HG02973 (cell line): Measurements from ENCODE around the gene PKIG.

Experiments
- ATAC-seq: cut with Tn5 transposase; IDR thresholded peaks from one replicate; pipeline ENCODE4 v1.9.1; 2021; ENCODE audit warnings: moderate library complexity; ENCODE audit not compliant: unreplicated experiment

PKIG gene

DNA sequence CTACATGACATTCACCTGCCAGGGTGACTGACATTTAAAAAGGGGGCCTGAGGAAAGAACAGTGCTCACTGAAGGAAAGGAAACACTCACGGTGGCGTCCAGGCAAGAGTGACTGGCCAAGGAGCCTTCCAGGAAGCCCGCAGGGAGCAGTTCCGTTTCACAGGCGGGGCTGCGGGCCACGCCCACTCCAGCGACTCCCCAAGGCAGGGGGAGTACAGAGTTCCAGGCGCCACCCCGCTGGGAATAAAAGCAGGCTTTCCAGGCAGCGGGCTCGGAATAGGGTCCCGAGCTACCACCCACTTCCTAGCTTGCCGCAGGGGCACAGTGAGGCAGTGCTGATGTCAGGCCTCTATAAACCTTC is 34.2 kb downstream of the PKIG start:
- ATAC-seq = no peak

GRCh38 chr20:44618318-44618731 is 35.9 kb downstream of the PKIG start:
- ATAC-seq = no peak

DNA sequence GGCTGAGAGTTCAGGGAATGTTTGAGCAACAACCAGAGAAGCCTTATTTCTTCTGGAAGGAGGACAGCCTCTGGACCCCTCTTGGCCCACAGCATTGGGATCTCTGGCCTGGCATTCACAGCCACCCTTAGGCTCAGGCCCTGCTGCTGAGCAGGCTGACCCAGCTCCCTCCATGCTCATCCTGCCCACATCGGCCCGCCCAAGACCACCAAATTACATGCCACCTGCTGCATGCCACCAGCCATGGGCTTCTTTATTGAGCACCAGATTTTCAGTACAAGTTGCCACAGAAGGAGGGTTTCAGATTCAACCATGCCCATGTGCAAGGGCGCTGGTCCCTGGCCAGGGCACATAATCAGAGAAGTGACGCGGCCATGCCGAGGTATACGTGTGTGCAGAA is 36.9 kb downstream of the PKIG start:
- no peak for ATAC-seq

- ATAC-seq = no peak
Measured at GRCh38 chr20:44620030-44620429, 37.7 kb downstream of the PKIG start.

DNA sequence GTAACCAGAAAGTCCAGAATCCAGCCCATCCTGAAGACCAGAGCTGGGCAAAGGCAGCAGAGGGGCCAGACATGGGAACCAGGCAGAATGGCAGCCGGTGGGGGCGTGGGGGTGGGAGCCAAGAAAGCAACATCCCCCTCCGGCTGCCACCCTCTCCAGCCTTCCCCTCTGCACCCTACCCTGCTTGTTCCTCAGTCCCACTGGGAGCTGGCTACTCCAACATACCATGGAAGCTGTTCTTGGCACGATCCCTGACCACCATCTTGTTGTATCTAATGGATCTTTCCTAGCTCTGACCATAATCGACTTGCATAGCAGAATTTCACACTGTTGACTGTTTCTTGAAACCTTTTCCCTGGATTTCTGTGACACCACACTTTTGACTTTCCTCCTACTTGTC is 38.9 kb downstream of the PKIG start:
- ATAC-seq = no peak

- no peak for ATAC-seq
Measured at GRCh38 chr20:44621939-44622338, 39.6 kb downstream of the PKIG start.

DNA sequence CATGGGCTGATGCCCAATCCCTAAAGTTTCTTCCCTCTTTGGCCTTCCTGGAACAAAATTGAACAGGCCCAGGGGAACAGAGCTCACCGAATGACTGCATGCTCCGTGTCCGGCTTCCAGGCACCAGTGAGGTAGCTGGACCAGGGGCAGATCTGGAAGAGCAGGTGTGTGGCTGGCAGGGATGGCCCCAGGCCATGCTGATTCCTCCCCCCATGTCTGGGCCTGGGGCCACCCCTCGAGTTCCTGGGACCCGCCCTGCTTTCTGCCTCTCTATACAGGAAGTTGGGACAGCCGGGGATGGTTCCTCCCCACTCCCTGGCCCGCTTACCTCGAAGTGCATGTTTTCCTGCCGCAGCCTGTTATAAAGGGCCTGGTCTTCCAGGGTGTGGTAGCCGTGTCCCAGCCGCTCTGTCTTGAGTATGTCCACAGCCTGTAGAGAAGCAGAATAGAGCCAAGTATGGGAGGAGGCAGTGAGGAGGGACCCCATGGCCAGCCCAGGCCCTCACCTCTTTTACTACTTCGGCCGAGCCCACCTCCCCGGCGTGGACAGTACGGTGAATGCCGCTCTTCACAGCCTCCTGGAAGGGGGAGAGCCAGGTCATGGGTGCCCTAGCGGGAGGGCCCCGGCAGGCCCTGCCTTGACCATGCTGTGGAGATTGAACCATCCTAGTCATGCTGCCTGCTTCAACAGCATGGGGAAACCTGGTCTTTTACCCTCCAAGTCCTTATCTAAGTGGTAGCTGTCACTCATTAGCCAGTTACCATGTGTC is 40.3 kb downstream of the PKIG start:
- no peak for ATAC-seq

DNA sequence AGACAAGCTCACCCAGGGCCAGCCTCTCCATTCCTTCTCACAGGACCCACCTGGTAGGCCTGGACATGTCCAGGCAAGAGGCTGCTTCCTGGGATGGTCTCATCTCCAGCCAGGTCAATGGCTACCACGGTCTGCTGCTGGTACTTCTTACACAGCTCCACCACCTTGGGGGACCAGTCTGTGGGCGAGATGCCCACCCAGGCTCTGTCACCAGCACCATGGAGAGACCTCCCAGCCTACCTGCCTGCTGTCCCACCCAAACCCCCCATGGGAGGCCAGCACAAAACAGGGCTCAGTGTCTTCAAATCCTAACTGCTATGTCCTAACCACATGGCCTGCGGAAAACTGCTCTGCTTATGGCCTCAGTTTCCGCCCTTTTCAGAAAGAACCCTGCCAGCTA is 41.8 kb downstream of the PKIG start:
- no peak for ATAC-seq

DNA sequence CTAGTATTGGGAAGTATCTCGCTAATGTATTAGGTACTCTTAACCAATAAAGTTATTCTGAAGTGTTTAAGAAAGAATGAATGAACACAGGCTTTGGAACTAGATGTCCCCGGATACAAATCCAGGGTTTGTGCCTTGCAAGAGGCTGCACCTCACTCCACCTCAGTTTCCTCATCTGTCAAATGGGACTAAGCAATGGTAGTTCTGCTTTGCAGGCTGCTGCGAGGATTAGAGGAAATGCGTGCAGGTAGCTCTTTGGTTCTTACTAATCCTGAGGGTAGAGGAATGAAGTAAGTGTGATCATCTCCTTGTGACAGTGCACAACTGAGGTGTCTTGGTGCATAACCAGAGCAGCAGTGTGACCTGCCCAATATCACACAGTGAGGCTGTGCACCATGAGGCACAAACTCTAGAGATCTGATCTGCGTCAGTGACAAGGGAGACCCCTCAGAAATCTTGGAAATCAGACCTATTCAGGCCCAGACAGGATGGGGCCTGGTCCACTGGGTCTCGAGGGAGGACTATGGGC is 42.4 kb downstream of the PKIG start:
- no peak for ATAC-seq

- ATAC-seq = no peak
Measured at GRCh38 chr20:44625361-44625760, 43.0 kb downstream of the PKIG start.

GRCh38 chr20:44626278-44626677 is 43.9 kb downstream of the PKIG start:
- no peak for ATAC-seq

DNA sequence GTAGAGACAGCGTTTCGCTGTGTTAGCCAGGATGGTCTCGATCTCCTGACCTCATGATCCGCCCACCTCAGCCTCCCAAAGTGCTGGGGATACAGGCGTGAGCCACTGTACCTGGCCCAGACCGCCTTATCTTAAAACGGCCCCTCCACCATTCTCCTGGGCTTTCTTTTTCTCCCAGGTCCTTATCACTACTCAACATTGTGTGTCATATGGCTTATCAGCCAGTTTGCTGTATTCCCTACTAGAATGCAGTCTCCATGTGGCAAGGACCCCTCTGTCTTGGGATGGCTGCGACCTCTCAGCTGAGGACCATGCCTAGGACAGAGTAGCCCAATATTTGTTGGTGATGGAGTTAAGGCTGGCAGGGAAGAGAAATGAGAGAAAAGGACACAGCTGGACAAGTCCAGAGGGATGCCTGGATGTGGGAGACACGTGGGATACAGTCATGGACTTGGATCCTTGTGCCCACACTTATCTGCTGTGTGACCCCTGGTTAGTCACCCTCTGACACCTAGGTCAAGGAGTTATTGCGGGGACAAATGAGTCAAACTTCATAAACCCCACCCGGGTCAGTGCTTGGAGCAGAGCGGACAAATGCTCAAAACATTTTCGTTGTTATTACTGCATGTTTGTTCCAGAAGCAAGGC is 45.1 kb downstream of the PKIG start:
- ATAC-seq = no peak

DNA sequence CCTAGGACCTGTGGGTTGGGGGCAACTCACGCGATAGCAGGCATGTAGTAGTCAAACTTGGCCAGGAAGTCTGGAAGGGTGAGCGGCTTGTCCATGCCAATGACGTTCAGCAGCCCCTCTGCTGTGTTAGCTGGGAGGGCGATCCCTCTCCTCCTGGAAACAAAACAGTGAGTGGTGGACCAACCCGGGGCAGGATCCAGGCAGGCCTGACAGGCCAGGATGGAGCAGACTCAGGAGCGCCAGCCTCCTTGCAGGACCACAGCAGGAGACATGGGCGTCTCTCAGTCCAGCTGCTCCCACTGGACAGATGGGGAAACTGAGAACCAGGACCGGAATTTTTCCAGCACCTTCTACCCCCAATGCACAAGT is 46.6 kb downstream of the PKIG start:
- no peak for ATAC-seq

GRCh38 chr20:44629542-44629941 is 47.2 kb downstream of the PKIG start:
- ATAC-seq = no peak

GRCh38 chr20:44630297-44630696 is 47.9 kb downstream of the PKIG start:
- no peak for ATAC-seq

DNA sequence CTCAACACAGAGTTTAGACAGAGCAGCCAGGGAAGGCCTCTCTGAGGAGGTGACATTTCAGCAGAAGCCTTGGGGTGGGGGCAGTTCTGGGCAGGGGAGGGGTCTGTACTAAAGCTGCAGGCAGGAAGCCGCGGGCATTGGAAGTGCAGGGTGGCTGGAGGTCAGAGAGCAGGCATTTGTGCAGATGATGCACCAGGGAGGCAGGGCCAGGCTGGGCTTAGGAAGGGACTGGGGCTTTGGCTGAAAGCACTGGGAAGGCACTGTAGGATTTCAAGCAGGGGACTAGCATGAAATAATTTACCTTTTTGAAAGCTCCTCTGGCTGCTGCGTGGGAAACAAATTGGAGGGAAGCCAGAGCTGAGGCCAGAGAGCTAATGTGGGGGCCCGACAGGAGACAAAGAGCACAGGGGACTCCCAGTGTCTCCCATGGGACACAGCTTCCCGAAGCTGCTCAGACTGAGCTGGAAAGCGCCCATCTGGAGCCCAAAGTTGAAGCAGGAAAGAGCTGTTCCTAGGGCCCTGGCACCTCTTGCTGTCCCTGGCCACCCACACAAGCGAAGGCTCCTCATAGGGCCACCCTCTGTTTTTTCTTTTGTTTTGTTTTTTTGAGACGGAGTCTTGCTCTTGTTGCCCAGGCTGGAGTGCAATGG is 49.8 kb downstream of the PKIG start:
- ATAC-seq = no peak

DNA sequence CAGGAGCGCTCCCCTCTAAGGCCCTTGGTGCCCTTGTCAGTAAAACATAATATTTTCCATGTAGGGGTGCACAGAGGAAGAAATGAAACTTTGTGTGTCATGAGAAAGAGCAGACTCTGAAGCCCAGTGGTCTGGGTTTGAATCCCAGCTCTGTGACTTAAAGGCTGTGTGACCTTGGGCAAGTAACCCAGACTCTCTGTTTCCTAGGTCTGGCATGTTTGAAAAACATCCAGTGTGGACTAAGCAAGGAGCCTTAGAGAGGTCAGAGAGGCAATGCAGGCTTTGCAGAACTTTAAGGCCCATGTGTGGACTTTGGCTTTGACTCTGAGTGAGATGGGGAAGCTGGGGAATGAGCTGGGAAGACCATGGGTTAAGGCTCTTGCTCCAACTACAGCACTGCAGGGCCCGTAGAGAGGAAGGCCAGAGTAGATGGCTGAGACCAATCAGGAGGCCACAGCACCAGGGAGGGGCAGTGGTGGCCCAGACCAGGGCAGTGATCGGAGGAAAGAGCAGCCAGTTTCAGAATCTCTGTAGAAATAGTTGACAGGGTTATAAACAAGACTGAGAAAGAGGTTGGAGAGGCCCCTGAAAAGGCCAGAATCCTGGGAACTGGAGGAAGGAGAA is 50.9 kb downstream of the PKIG start:
- no peak for ATAC-seq

DNA sequence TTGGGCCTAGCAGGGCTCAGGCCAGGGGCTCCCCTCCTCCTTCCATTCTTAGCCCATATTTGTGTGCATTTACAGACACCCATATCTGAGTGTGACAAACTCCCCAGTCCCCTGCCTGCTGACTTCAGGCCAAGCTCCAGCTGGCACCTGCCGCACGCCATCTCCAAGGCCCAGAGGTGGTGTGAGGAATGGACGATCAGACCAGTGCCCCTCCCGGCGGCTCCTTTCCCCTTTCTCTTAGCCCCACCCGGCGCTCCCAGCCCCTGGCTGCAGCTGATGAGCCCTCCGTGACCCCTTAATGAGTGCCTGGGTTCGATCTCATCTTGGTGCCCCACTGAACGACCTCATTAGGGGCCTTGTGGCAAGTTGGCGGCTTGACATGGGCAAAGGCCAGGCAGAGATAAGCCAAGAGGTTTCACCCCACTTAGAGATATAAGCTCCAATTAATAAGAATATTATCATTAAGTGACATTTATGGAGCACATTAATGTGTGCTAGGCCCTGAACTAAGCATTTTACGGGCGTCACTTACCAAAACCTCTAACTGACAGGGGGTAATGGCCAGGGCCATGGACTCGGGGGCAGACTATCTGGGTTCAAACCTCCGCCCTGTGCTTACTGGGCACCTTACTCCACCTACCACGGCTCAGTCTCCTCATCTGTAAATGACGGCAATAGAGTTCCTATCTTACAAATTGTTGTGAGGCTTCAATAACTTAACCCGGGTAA is 51.7 kb downstream of the PKIG start:
- ATAC-seq = no peak

GRCh38 chr20:44635877-44636276 is 53.5 kb downstream of the PKIG start:
- no peak for ATAC-seq

- ATAC-seq = no peak
Measured at GRCh38 chr20:44637042-44637441, 54.7 kb downstream of the PKIG start.
